ENCODE data around the gene ACKR1.

ACKR1 gene

DNA sequence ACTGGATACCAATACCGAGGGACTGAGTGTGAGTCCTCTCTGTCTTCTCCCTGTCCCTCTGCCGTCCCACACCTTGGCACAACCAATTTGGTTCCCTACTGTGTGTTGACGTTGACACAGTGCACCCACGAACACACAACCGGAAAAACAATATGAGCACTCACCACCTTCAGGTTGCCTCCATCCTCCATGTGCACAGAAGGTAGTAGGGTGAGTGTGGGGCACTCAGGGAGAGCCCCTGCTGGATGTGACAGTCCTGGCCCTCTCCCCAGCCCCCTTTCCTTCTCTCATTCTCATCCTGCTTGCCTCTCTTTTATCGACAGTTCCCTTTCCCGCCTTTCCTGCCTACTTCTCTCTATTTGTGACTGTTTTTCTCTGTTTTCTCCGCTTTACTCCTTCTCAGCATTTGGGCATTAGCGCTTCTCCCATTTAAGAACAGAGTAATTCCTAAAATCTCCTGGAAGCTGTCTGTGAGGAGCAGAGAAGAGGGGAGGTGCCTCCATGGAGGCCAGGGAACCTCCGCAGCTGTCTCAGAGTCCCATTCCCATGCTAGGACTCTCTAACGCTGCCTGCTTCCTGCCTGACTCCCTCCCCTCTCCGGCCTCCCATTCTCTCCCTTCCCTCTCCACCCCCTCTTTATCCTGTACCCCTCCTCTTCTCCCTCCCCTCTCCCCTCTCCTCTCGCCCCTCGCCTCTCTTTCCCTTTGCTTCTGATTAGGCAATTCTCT is 16.9 kb upstream of the ACKR1 start:
- DNase-seq, result no peak

GRCh38 chr1:159188375-159188788 is 16.3 kb upstream of the ACKR1 start:
- DNase-seq, result peak; percentile 46

- DNase-seq, result no peak
Measured at GRCh38 chr1:159190441-159190840, 14.2 kb upstream of the ACKR1 start.

DNA sequence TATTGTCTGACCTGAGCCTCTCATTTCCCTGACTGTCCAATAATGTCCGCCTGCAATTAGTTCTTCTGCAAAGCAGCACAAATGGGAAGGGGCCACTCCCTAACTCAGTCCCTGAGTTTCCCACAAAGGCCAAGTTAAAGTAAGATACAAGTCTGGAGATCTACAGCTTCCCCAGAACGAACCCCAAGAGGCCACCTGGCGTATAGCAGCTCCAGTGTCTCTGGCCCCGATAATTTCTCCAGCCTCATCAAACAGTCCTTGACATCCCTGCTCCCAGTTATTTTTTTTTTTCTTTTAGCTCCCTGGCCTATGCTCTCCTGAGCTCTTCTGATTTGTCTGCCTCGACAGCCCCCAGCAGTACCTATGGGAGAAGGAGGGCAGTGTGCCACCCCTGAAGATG is 8.1 kb upstream of the ACKR1 start:
- DNase-seq, result no peak

GRCh38 chr1:159197561-159198557 is 6.8 kb upstream of the ACKR1 start:
- DNase-seq, result peak; percentile 64

GRCh38 chr1:159199901-159200300 is 4.8 kb upstream of the ACKR1 start:
- DNase-seq, result no peak

- no peak for DNase-seq
Measured at GRCh38 chr1:159200769-159201168, 3.9 kb upstream of the ACKR1 start.

GRCh38 chr1:159201642-159202041 is 3.0 kb upstream of the ACKR1 start:
- DNase-seq, result no peak

GRCh38 chr1:159203610-159204009 is 1.1 kb upstream of the ACKR1 start:
- DNase-seq, result no peak

DNA sequence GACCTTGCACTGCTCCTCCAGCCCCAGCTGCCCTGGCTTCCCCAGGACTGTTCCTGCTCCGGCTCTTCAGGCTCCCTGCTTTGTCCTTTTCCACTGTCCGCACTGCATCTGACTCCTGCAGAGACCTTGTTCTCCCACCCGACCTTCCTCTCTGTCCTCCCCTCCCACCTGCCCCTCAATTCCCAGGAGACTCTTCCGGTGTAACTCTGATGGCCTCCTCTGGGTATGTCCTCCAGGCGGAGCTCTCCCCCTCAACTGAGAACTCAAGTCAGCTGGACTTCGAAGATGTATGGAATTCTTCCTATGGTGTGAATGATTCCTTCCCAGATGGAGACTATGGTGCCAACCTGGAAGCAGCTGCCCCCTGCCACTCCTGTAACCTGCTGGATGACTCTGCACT is 550 bp downstream of the ACKR1 start:
- DNase-seq, result no peak

- DNase-seq, result no peak
Measured at GRCh38 chr1:159206110-159206509, 1.4 kb downstream of the ACKR1 start.

GRCh38 chr1:159207080-159207479 is 2.4 kb downstream of the ACKR1 start:
- DNase-seq, result no peak

- DNase-seq, result no peak
Measured at GRCh38 chr1:159207774-159208173, 3.1 kb downstream of the ACKR1 start.

GRCh38 chr1:159208175-159208825 is 3.6 kb downstream of the ACKR1 start:
- no peak for DNase-seq

DNA sequence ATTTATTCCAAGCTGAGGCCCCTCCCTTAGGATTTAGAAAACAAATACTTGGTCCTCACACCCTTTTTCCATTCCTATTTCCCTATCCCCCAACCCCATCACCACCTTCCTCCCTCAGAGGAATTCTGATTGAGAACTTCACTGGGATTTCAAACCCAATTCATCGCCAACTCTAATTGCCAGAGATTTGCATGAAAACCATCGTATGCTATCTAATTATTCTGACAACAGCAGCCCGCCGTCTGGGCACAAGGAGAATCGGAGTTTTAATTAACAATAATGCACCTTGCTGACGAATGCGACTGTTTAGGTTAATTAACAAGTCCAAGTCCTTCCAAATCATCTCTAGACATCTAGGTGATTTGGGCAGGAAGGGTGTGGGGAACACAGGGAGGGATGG is 4.4 kb downstream of the ACKR1 start:
- DNase-seq, result no peak

- DNase-seq, result peak; percentile 18
Measured at GRCh38 chr1:159211331-159212136, 6.9 kb downstream of the ACKR1 start.

DNA sequence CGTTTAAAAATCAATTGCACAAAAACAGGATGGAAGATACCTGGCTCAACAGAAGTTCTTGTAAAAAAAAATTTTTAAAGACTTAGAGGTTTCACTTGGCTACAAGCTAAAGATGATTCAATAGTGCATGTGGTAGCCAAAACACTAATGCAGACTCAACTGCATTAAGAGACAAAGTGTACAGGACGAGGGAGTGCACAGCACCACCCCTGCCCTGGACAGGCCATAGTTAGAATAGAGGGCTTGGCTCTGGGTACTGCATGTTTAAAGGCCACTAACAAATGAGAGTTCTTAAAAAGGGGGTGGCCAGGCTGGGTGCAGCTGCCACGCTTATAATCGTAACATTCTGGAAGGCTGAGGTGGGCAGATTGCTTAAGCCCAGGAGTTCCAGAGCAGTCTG is 7.9 kb downstream of the ACKR1 start:
- no peak for DNase-seq

GRCh38 chr1:159214149-159214760 is 9.6 kb downstream of the ACKR1 start:
- DNase-seq, result peak; percentile 32

GRCh38 chr1:159218649-159219636 is 14.3 kb downstream of the ACKR1 start:
- no peak for DNase-seq

DNA sequence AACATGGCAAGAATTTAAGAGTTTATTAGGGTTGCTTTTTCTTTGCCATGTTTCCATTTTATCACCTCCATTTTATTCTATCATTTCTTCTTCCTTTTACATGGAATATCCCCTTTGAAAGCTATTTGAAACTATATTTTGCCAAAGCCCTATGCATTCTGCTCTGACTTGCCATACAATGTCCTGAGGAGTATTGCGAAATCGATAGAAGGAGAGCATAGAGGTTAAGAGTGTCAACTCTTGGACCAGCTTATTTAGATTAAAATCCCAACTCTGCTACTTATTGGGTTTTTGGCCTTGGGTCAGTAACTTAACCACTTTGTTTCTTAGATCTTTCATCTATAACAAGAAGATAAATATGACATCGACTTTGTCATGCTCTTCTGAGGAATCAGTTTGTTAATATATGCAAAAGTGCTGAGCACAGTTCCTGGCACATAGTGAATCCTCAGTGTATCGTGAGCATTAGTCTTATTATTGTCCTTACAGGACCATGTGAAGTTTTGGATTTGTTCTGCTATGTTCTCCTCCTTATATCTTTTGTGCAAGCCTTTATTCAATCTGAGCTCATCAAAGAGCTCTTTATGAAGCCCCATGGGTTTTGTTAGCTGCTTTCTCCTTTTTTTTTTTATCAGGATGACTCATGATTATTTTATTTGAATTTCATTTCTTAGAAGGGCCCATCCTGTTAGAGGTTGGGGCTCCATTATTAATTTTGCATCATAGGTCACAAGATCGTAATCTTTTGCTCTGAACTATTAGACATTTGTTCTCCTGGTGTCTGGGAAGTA is 17.6 kb downstream of the ACKR1 start:
- DNase-seq, result no peak

All from fibroblast of skin of back (primary cell).